CD4-positive, alpha-beta memory T cell (primary cell): ENCODE measurements around the gene PGBD5. TPM values are rescaled to one million over a fixed set of nuclear protein-coding genes. Genes with fewer than 3 reads are reported as not detected.

Experiments used
- CTCF ChIA-PET: fragments of 350-600 bp; sonication (Branson Sonifier 250); formaldehyde crosslinking; loops from one replicate; lab custom pipeline; 2021; ENCODE audit warnings: inconsistent platforms; ENCODE audit not compliant: partially characterized antibody; lab: Charles Lee
- POLR2A ChIA-PET: fragments of 350-600 bp; sonication (Branson Sonifier 250); formaldehyde crosslinking; loops from one replicate; lab custom pipeline; 2021; ENCODE audit not compliant: partially characterized antibody; lab: Charles Lee
- DNase-seq, 5 donors: peaks; one replicate each; pipeline versions ENCODE4 v3.0.0 to v3.0.0-alpha.2; 2020 to 2022; ENCODE audit warnings: mixed read lengths in 1 of 5
- H3K27ac ChIP-seq: one replicate; pipeline ENCODE4 v1.7.0; 2013; ENCODE audit warnings: low read depth, low read length
- H3K27me3 ChIP-seq: 2 replicates; pipeline ENCODE4 v1.7.0; 2013; ENCODE audit warnings: mild to moderate bottlenecking, low read length, moderate library complexity; ENCODE audit not compliant: insufficient read depth
- H3K36me3 ChIP-seq: 2 replicates; pipeline ENCODE4 v1.7.0; 2013; ENCODE audit warnings: mild to moderate bottlenecking, low read length, moderate library complexity; ENCODE audit not compliant: insufficient read depth
- H3K4me1 ChIP-seq: 2 replicates; pipeline ENCODE4 v1.7.0; 2013; ENCODE audit warnings: mild to moderate bottlenecking, low read length, moderate library complexity; ENCODE audit not compliant: insufficient read depth
- H3K4me3 ChIP-seq, 2 donors: one replicate each; pipeline ENCODE4 v1.7.0; 2013; ENCODE audit warnings: low read length in 2 of 2, mild to moderate bottlenecking in 1 of 2
- H3K9me3 ChIP-seq, 2 donors: one replicate each; pipeline ENCODE4 v1.7.0; 2013; ENCODE audit warnings: low read length in 2 of 2, control low read depth in 1 of 2; ENCODE audit not compliant: control insufficient read depth in 1 of 2
- H3K27ac Mint-ChIP-seq, 7 donors: one replicate each; pipeline ENCODE4 v1.8.0; 2020 to 2021; ENCODE audit warnings: mixed read lengths in 7 of 7, mild to moderate bottlenecking in 6 of 7, inconsistent platforms in 3 of 7, moderate library complexity in 3 of 7
- H3K27me3 Mint-ChIP-seq, 2 donors: one replicate each; pipeline ENCODE4 v1.8.0; 2020 to 2021; ENCODE audit warnings: mixed read lengths in 2 of 2
- H3K36me3 Mint-ChIP-seq, 2 donors: one replicate each; pipeline ENCODE4 v1.8.0; 2020 to 2021; ENCODE audit warnings: mixed read lengths in 2 of 2, inconsistent platforms in 1 of 2, mild to moderate bottlenecking in 1 of 2
- H3K4me1 Mint-ChIP-seq, 4 donors: one replicate each; pipeline ENCODE4 v1.8.0; 2020 to 2021; ENCODE audit warnings: mixed read lengths in 4 of 4, mild to moderate bottlenecking in 1 of 4
- H3K4me3 Mint-ChIP-seq, 8 donors: one replicate each; pipeline ENCODE4 v1.8.0; 2020 to 2021; ENCODE audit warnings: mixed read lengths in 8 of 8, mild to moderate bottlenecking in 7 of 8, moderate library complexity in 6 of 8, inconsistent platforms in 3 of 8
- H3K9me3 Mint-ChIP-seq, 8 donors: one replicate each; pipeline ENCODE4 v1.8.0; 2020 to 2021; ENCODE audit warnings: mixed read lengths in 8 of 8, mild to moderate bottlenecking in 5 of 8, inconsistent platforms in 3 of 8, moderate library complexity in 1 of 8
- intact Hi-C: fragments of 100-400 bp; cut with micrococcal nuclease; formaldehyde crosslinking; loops from one replicate; pipeline ENCODE4 v1.15.1; 2023
- polyA plus RNA-seq, 2 donors: library from polyadenylated mRNA; unstranded; fragments of 300-500 nt; fragmentation: Illumina TruSeq; gene quantifications; one replicate each; pipeline ENCODE4 v1.2.3, GENCODE V29; 2021
- total RNA-seq, 2 experiments: library from RNA; stranded (reverse); gene quantifications; one replicate each; pipeline ENCODE4 v1.2.3, GENCODE V29; 2021

Gene PGBD5
- total and polyA plus RNA-seq, 4 experiments from 2014 or later = not detected

GRCh38 chr1:230392536-230392909, 33.6 kb downstream of the PGBD5 start:
- H3K4me3 ChIP-seq = no peak overlapping the region
- no peaks in the 10 kb centered on the region for H3K9me3 ChIP-seq
- H3K36me3 ChIP-seq = no peaks in the 10 kb centered on the region
- ChIA-PET POLR2A (no interaction called here), CTCF (no interaction called here)
- H3K4me1 Mint-ChIP-seq = no peaks in the 10 kb centered on the region
- no peak overlapping the region for H3K27ac ChIP-seq
- no peak overlapping the region for H3K4me3 Mint-ChIP-seq
- no peak for DNase-seq
- intact Hi-C loops = no loop called here
- H3K27ac Mint-ChIP-seq = no peak overlapping the region
- peaks cover 0 to 22% of the 10 kb centered on the region in 2 donors for H3K27me3 Mint-ChIP-seq
- no peaks in the 10 kb centered on the region for H3K27me3 ChIP-seq
- peaks cover 0 to 3% (median 0%) of the 10 kb centered on the region in 8 donors for H3K9me3 Mint-ChIP-seq
- H3K36me3 Mint-ChIP-seq = no peaks in the 10 kb centered on the region
- H3K4me1 ChIP-seq = no peaks in the 10 kb centered on the region

- Mint-ChIP-seq H3K36me3 (no peaks in the 10 kb centered on the region), H3K9me3 (peaks cover 0 to 3% (median 0%) of the 10 kb centered on the region in 8 donors), H3K27me3 (peaks cover 0 to 18% of the 10 kb centered on the region in 2 donors), H3K4me1 (no peaks in the 10 kb centered on the region), H3K4me3 (no peak overlapping the region), H3K27ac (no peak overlapping the region)
- H3K36me3 ChIP-seq = no peaks in the 10 kb centered on the region
- no peak for DNase-seq
- no peaks in the 10 kb centered on the region for H3K27me3 ChIP-seq
- H3K4me3 ChIP-seq = no peak overlapping the region
- H3K4me1 ChIP-seq = no peaks in the 10 kb centered on the region
- intact Hi-C loops = no loop called here
- no peak overlapping the region for H3K27ac ChIP-seq
- ChIA-PET POLR2A (no interaction called here), CTCF (no interaction called here)
- no peaks in the 10 kb centered on the region for H3K9me3 ChIP-seq
These were observed 34.2 kb downstream of the PGBD5 start for GRCh38 chr1:230391776-230392535.

- H3K27me3 ChIP-seq = no peaks in the 10 kb centered on the region
- no peak overlapping the region for H3K4me3 ChIP-seq
- H3K9me3 ChIP-seq = no peaks in the 10 kb centered on the region
- ChIA-PET CTCF (no interaction called here), POLR2A (no interaction called here)
- no peaks in the 10 kb centered on the region for H3K36me3 ChIP-seq
- DNase-seq = no peak
- no peak overlapping the region for H3K27ac Mint-ChIP-seq
- no peaks in the 10 kb centered on the region for H3K36me3 Mint-ChIP-seq
- H3K4me3 Mint-ChIP-seq = no peak overlapping the region
- peaks cover 0 to 22% of the 10 kb centered on the region in 2 donors for H3K27me3 Mint-ChIP-seq
- no peaks in the 10 kb centered on the region for H3K4me1 ChIP-seq
- no peak overlapping the region for H3K27ac ChIP-seq
- H3K9me3 Mint-ChIP-seq = peaks cover 0 to 3% (median 0%) of the 10 kb centered on the region in 8 donors
- H3K4me1 Mint-ChIP-seq = no peaks in the 10 kb centered on the region
- intact Hi-C loops = no loop called here
These were observed 35.8 kb downstream of the PGBD5 start for GRCh38 chr1:230390371-230390770.

- DNase-seq = no peak
- H3K4me1 ChIP-seq = no peaks in the 10 kb centered on the region
- no peaks in the 10 kb centered on the region for H3K36me3 Mint-ChIP-seq
- no peak overlapping the region for H3K4me3 Mint-ChIP-seq
- H3K36me3 ChIP-seq = no peaks in the 10 kb centered on the region
- no peaks in the 10 kb centered on the region for H3K4me1 Mint-ChIP-seq
- H3K27me3 ChIP-seq = no peaks in the 10 kb centered on the region
- H3K27ac Mint-ChIP-seq = no peak overlapping the region
- H3K4me3 ChIP-seq = no peak overlapping the region
- peaks cover 0 to 23% of the 10 kb centered on the region in 2 donors for H3K27me3 Mint-ChIP-seq
- ChIA-PET CTCF (no interaction called here), POLR2A (no interaction called here)
- no peaks in the 10 kb centered on the region for H3K9me3 ChIP-seq
- H3K27ac ChIP-seq = no peak overlapping the region
- no peaks in the 10 kb centered on the region for H3K9me3 Mint-ChIP-seq
- intact Hi-C loops = no loop called here
These were observed 38.3 kb downstream of the PGBD5 start for GRCh38 chr1:230387876-230388275.

- Histone ChIP-seq H3K36me3 (no peaks in the 10 kb centered on the region), H3K27me3 (no peaks in the 10 kb centered on the region), H3K4me3 (no peak overlapping the region), H3K4me1 (no peaks in the 10 kb centered on the region), H3K9me3 (no peaks in the 10 kb centered on the region), H3K27ac (no peak overlapping the region)
- no peak for DNase-seq
- POLR2A ChIA-PET = no interaction called here
- Mint-ChIP-seq H3K27ac (no peak overlapping the region), H3K9me3 (no peaks in the 10 kb centered on the region), H3K27me3 (peaks cover 1 to 21% of the 10 kb centered on the region in 2 donors), H3K4me1 (no peaks in the 10 kb centered on the region), H3K4me3 (no peak overlapping the region), H3K36me3 (no peaks in the 10 kb centered on the region)
- CTCF ChIA-PET = no interaction called here
- intact Hi-C loops = no loop called here
These were observed 38.8 kb downstream of the PGBD5 start for GRCh38 chr1:230387296-230387695.

GRCh38 chr1:230386637-230387262, 39.4 kb downstream of the PGBD5 start:
- intact Hi-C loops = no loop called here
- no peaks in the 10 kb centered on the region for H3K36me3 Mint-ChIP-seq
- Histone ChIP-seq H3K36me3 (no peaks in the 10 kb centered on the region), H3K27ac (no peak overlapping the region), H3K4me3 (no peak overlapping the region), H3K4me1 (no peaks in the 10 kb centered on the region), H3K27me3 (no peaks in the 10 kb centered on the region), H3K9me3 (no peaks in the 10 kb centered on the region)
- H3K27ac Mint-ChIP-seq = no peak overlapping the region
- H3K4me3 Mint-ChIP-seq = no peak overlapping the region
- POLR2A ChIA-PET = no interaction called here
- H3K9me3 Mint-ChIP-seq = no peaks in the 10 kb centered on the region
- CTCF ChIA-PET = no interaction called here
- no peaks in the 10 kb centered on the region for H3K4me1 Mint-ChIP-seq
- H3K27me3 Mint-ChIP-seq = peaks cover 1 to 16% of the 10 kb centered on the region in 2 donors
- DNase-seq = no peak

GRCh38 chr1:230385930-230386329, 40.2 kb downstream of the PGBD5 start:
- CTCF ChIA-PET = no interaction called here
- POLR2A ChIA-PET = no interaction called here

More at GRCh38 chr1:230385930-230386329, 40.2 kb downstream of the PGBD5 start:
- intact Hi-C loops = no loop called here
- H3K27me3 ChIP-seq = no peaks in the 10 kb centered on the region
- no peak overlapping the region for H3K4me3 ChIP-seq
- Mint-ChIP-seq H3K4me3 (no peak overlapping the region), H3K27me3 (peaks cover 1 to 15% of the 10 kb centered on the region in 2 donors), H3K9me3 (no peaks in the 10 kb centered on the region), H3K27ac (no peak overlapping the region), H3K36me3 (no peaks in the 10 kb centered on the region), H3K4me1 (no peaks in the 10 kb centered on the region)
- DNase-seq = no peak
- H3K9me3 ChIP-seq = no peaks in the 10 kb centered on the region
- H3K27ac ChIP-seq = no peak overlapping the region
- no peaks in the 10 kb centered on the region for H3K36me3 ChIP-seq
- no peaks in the 10 kb centered on the region for H3K4me1 ChIP-seq
